Measurements from ENCODE around the gene MYT1. TPM values are rescaled to one million over a fixed set of nuclear protein-coding genes. Genes with fewer than 3 reads are reported as not detected.
A peak's percentile ranks its signal among the peaks of the same experiment; 100 is the strongest.

Gene MYT1
- total RNA-seq, 2 donors from 2014 or later: 2.4 to 4.5 TPM

DNA sequence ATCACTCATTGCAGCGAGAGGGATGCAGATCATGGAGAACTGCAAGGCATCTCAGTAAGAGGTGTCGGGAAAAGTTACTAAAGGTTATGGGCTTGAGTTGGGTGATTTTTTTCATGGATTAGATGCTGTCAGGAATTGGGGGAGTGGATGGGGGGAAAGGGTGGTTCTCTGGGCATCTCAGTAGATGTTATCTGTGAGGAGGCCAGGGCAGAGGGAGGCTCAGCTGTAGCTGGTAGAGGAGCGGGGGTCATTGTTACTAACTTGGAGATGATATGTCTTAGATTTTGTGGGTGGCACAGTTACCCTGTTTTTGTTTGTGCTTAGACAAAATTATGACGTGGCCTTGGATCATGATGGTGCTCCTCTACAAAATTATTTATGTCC lies 88.7 kb downstream of the MYT1 start:
- Mint-ChIP-seq H3K27me3 (ENCODE audit: insufficient read depth) (peaks cover 4% of the 10 kb centered on the region), H3K27ac (peak overlapping the region; percentile 85), H3K9me3 (no peaks in the 10 kb centered on the region), H3K36me3 (ENCODE audit: low read depth) (no peaks in the 10 kb centered on the region), H3K4me1 (peaks cover 27% of the 10 kb centered on the region), H3K4me3 (peak overlapping the region; percentile 13)
- TF ChIP-seq, protein P1, sequence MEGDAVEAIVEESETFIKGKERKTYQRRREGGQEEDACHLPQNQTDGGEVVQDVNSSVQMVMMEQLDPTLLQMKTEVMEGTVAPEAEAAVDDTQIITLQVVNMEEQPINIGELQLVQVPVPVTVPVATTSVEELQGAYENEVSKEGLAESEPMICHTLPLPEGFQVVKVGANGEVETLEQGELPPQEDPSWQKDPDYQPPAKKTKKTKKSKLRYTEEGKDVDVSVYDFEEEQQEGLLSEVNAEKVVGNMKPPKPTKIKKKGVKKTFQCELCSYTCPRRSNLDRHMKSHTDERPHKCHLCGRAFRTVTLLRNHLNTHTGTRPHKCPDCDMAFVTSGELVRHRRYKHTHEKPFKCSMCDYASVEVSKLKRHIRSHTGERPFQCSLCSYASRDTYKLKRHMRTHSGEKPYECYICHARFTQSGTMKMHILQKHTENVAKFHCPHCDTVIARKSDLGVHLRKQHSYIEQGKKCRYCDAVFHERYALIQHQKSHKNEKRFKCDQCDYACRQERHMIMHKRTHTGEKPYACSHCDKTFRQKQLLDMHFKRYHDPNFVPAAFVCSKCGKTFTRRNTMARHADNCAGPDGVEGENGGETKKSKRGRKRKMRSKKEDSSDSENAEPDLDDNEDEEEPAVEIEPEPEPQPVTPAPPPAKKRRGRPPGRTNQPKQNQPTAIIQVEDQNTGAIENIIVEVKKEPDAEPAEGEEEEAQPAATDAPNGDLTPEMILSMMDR (conservative IDR thresholded peaks at IDR 0.05): no peak
- Histone ChIP-seq H3K27ac (ENCODE audit: low read depth, low read length) (no peak overlapping the region), H3K27me3 (ENCODE audit: control insufficient read depth, insufficient read depth, low read length, poor library complexity, severe bottlenecking) (peaks cover 18% of the 10 kb centered on the region), H3K36me3 (ENCODE audit: control insufficient read depth, insufficient read depth, low read length) (no peaks in the 10 kb centered on the region), H3K4me1 (ENCODE audit: control insufficient read depth, insufficient read depth, low read length) (peaks cover 8% of the 10 kb centered on the region), H3K4me3 (ENCODE audit: low read length) (peak overlapping the region; percentile 56), H3K9me3 (ENCODE audit: control insufficient read depth, low read length) (no peaks in the 10 kb centered on the region), H3K9ac (ENCODE audit: extremely low read depth, low read length, poor library complexity, severe bottlenecking) (no peak overlapping the region)
- DNase-seq: no peak
- WGBS, 2 experiments (ENCODE audit: insufficient coverage in 1 of 2, insufficient read length in 1 of 2): 94 to 100% methylated on average over 2 to 4 of the region's 4 CpGs

DNA sequence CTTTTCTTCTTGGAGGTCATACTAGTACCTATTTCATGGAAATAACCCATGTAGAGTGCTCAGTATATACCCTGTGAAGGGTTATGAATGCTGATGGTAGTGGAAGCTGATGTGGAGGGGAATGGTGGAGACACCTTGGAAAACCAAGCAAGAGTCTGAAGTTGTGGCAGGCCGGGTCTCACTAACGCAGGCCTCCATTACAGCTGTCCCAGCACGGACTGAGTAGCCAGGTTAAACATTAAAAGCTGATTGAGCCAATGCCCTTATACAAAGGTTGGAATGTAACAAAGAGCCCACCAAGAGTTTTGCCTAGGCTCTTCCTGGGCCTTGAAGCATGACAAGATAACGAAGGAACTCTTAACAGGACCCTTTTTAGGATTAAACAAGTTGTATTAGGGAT lies 89.2 kb downstream of the MYT1 start:
- TF ChIP-seq, protein P1 (conservative IDR thresholded peaks at IDR 0.05): no peak
- Histone ChIP-seq H3K9ac (ENCODE audit: extremely low read depth, low read length, poor library complexity, severe bottlenecking) (no peak overlapping the region), H3K36me3 (ENCODE audit: control insufficient read depth, insufficient read depth, low read length) (no peaks in the 10 kb centered on the region), H3K27me3 (ENCODE audit: control insufficient read depth, insufficient read depth, low read length, poor library complexity, severe bottlenecking) (peaks cover 18% of the 10 kb centered on the region), H3K9me3 (ENCODE audit: control insufficient read depth, low read length) (no peaks in the 10 kb centered on the region), H3K27ac (ENCODE audit: low read depth, low read length) (no peak overlapping the region), H3K4me1 (ENCODE audit: control insufficient read depth, insufficient read depth, low read length) (peaks cover 8% of the 10 kb centered on the region), H3K4me3 (ENCODE audit: low read length) (peak overlapping the region; percentile 56)
- Mint-ChIP-seq H3K9me3 (no peaks in the 10 kb centered on the region), H3K4me1 (peaks cover 31% of the 10 kb centered on the region), H3K4me3 (peak overlapping the region; percentile 13), H3K27me3 (ENCODE audit: insufficient read depth) (peaks cover 4% of the 10 kb centered on the region), H3K36me3 (ENCODE audit: low read depth) (no peaks in the 10 kb centered on the region), H3K27ac (peak overlapping the region; percentile 85)
- WGBS, 2 experiments (ENCODE audit: insufficient coverage in 1 of 2, insufficient read length in 1 of 2): 75 to 98% methylated on average over 4 of the region's 4 CpGs
- DNase-seq: no peak

DNA sequence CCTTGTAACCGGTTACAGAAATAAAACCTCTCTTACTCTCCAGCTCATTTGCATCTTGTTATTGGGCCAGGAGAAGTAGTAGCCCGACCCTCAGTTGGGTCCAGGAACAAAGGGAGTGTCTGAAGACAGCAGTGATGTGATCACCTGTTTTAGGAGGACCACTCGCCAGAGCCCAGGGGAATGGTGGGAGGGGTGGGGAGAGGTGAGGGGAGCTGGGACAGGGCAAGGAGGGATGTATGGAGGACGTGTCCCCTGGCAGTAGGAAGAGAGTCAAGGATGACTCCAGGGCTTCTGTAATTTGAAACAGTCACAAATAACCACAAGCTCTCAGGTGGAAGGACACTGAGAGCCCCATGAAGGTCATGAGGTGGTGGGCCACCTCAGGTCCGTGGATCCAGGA lies 89.9 kb downstream of the MYT1 start:
- Mint-ChIP-seq H3K36me3 (ENCODE audit: low read depth) (no peaks in the 10 kb centered on the region), H3K27ac (peak overlapping the region; percentile 85), H3K4me1 (peaks cover 38% of the 10 kb centered on the region), H3K27me3 (ENCODE audit: insufficient read depth) (peaks cover 4% of the 10 kb centered on the region), H3K4me3 (no peak overlapping the region), H3K9me3 (no peaks in the 10 kb centered on the region)
- peaks cover 8% of the 10 kb centered on the region for H3K4me1 ChIP-seq (ENCODE audit: control insufficient read depth, insufficient read depth, low read length)
- no peaks in the 10 kb centered on the region for H3K9me3 ChIP-seq (ENCODE audit: control insufficient read depth, low read length)
- no peak overlapping the region for H3K27ac ChIP-seq (ENCODE audit: low read depth, low read length)
- H3K9ac ChIP-seq (ENCODE audit: extremely low read depth, low read length, poor library complexity, severe bottlenecking): no peak overlapping the region
- peaks cover 18% of the 10 kb centered on the region for H3K27me3 ChIP-seq (ENCODE audit: control insufficient read depth, insufficient read depth, low read length, poor library complexity, severe bottlenecking)
- 93 to 100% methylated on average over 2 to 5 of the region's 5 CpGs for whole genome bisulfite sequencing, 2 experiments (ENCODE audit: insufficient coverage in 1 of 2, insufficient read length in 1 of 2)
- TF ChIP-seq, protein P1 (conservative IDR thresholded peaks at IDR 0.05): no peak
- H3K36me3 ChIP-seq (ENCODE audit: control insufficient read depth, insufficient read depth, low read length): no peaks in the 10 kb centered on the region
- no peak for DNase-seq
- no peak overlapping the region for H3K4me3 ChIP-seq (ENCODE audit: low read length)

All from endodermal cell (in vitro differentiated cells).